ENCODE data around the gene DOK3.

- TF ChIP-seq CTCF (IDR thresholded peaks at IDR 0.05; ENCODE audit: poor library complexity) = peak; percentile 8
- TF ChIP-seq EZH2 (IDR thresholded peaks at IDR 0.05; ENCODE audit: borderline replicate concordance) = no peak
Observed at GRCh38 chr5:177496070-177496726, 13.4 kb downstream of the DOK3 start.
